ENCODE measurements around the gene NRXN3.
"Not testable (repeated sequence)": the region's sequence is repeated elsewhere in the genome, so short reads cannot be mapped to it uniquely, and the experiment has no call there.

Gene NRXN3

GRCh38 chr14:78566859-78567172, 396.6 kb downstream of the NRXN3 start:
- H3K27ac ChIP-seq (ENCODE audit: insufficient read depth, low read length, poor library complexity, severe bottlenecking) = no peak overlapping the region
- H3K4me1 ChIP-seq (ENCODE audit: control insufficient read depth, insufficient read depth, low read length, poor library complexity, severe bottlenecking) = peaks cover 2% of the 10 kb centered on the region
- H3K36me3 ChIP-seq (ENCODE audit: control insufficient read depth, insufficient read depth, low read length) = no peaks in the 10 kb centered on the region
- H3K27me3 ChIP-seq (replicated peaks; ENCODE audit: control insufficient read depth, insufficient read depth, low read length, poor library complexity, severe bottlenecking) = no peaks in the 10 kb centered on the region
- no peak overlapping the region for H3K4me3 ChIP-seq (ENCODE audit: insufficient read depth, low read depth, low read length, poor library complexity, severe bottlenecking)
- no peak for DNase-seq
- H3K9me3 ChIP-seq (ENCODE audit: control insufficient read depth, low read length) = no peaks in the 10 kb centered on the region

- no peak overlapping the region for H3K27ac ChIP-seq (ENCODE audit: insufficient read depth, low read length, poor library complexity, severe bottlenecking)
- H3K36me3 ChIP-seq (ENCODE audit: control insufficient read depth, insufficient read depth, low read length) = no peaks in the 10 kb centered on the region
- H3K27me3 ChIP-seq (replicated peaks; ENCODE audit: control insufficient read depth, insufficient read depth, low read length, poor library complexity, severe bottlenecking) = no peaks in the 10 kb centered on the region
- no peaks in the 10 kb centered on the region for H3K9me3 ChIP-seq (ENCODE audit: control insufficient read depth, low read length)
- no peak overlapping the region for H3K4me3 ChIP-seq (ENCODE audit: insufficient read depth, low read depth, low read length, poor library complexity, severe bottlenecking)
- peaks cover 2% of the 10 kb centered on the region for H3K4me1 ChIP-seq (ENCODE audit: control insufficient read depth, insufficient read depth, low read length, poor library complexity, severe bottlenecking)
- no peak for DNase-seq
Measured at GRCh38 chr14:78567343-78567742, 397.2 kb downstream of the NRXN3 start.

- not testable (repeated sequence) for H3K36me3 ChIP-seq (ENCODE audit: control insufficient read depth, insufficient read depth, low read length); H3K9me3 ChIP-seq (ENCODE audit: control insufficient read depth, low read length); DNase-seq; H3K4me1 ChIP-seq (ENCODE audit: control insufficient read depth, insufficient read depth, low read length, poor library complexity, severe bottlenecking); H3K27me3 ChIP-seq (replicated peaks; ENCODE audit: control insufficient read depth, insufficient read depth, low read length, poor library complexity, severe bottlenecking); H3K27ac ChIP-seq (ENCODE audit: insufficient read depth, low read length, poor library complexity, severe bottlenecking); H3K4me3 ChIP-seq (ENCODE audit: insufficient read depth, low read depth, low read length, poor library complexity, severe bottlenecking)
Measured at GRCh38 chr14:78573736-78574135, 403.6 kb downstream of the NRXN3 start.

- Histone ChIP-seq H3K27me3 (replicated peaks; ENCODE audit: control insufficient read depth, insufficient read depth, low read length, poor library complexity, severe bottlenecking) (no peaks in the 10 kb centered on the region), H3K36me3 (ENCODE audit: control insufficient read depth, insufficient read depth, low read length) (no peaks in the 10 kb centered on the region), H3K4me1 (ENCODE audit: control insufficient read depth, insufficient read depth, low read length, poor library complexity, severe bottlenecking) (no peaks in the 10 kb centered on the region), H3K4me3 (ENCODE audit: insufficient read depth, low read depth, low read length, poor library complexity, severe bottlenecking) (no peak overlapping the region), H3K9me3 (ENCODE audit: control insufficient read depth, low read length) (peaks cover 4% of the 10 kb centered on the region), H3K27ac (ENCODE audit: insufficient read depth, low read length, poor library complexity, severe bottlenecking) (no peak overlapping the region)
- DNase-seq = no peak
Measured at GRCh38 chr14:78576437-78577166, 406.4 kb downstream of the NRXN3 start.

- H3K4me3 ChIP-seq (ENCODE audit: insufficient read depth, low read depth, low read length, poor library complexity, severe bottlenecking) = no peak overlapping the region
- no peaks in the 10 kb centered on the region for H3K27me3 ChIP-seq (replicated peaks; ENCODE audit: control insufficient read depth, insufficient read depth, low read length, poor library complexity, severe bottlenecking)
- no peak for DNase-seq
- H3K9me3 ChIP-seq (ENCODE audit: control insufficient read depth, low read length) = no peaks in the 10 kb centered on the region
- H3K27ac ChIP-seq (ENCODE audit: insufficient read depth, low read length, poor library complexity, severe bottlenecking) = no peak overlapping the region
- H3K4me1 ChIP-seq (ENCODE audit: control insufficient read depth, insufficient read depth, low read length, poor library complexity, severe bottlenecking) = no peaks in the 10 kb centered on the region
- no peaks in the 10 kb centered on the region for H3K36me3 ChIP-seq (ENCODE audit: control insufficient read depth, insufficient read depth, low read length)
Measured at GRCh38 chr14:78581229-78581628, 411.1 kb downstream of the NRXN3 start.

GRCh38 chr14:78586681-78587080, 416.5 kb downstream of the NRXN3 start:
- Histone ChIP-seq H3K4me1 (ENCODE audit: control insufficient read depth, insufficient read depth, low read length, poor library complexity, severe bottlenecking) (no peaks in the 10 kb centered on the region), H3K36me3 (ENCODE audit: control insufficient read depth, insufficient read depth, low read length) (no peaks in the 10 kb centered on the region), H3K27me3 (replicated peaks; ENCODE audit: control insufficient read depth, insufficient read depth, low read length, poor library complexity, severe bottlenecking) (no peaks in the 10 kb centered on the region), H3K9me3 (ENCODE audit: control insufficient read depth, low read length) (no peaks in the 10 kb centered on the region), H3K27ac (ENCODE audit: insufficient read depth, low read length, poor library complexity, severe bottlenecking) (no peak overlapping the region), H3K4me3 (ENCODE audit: insufficient read depth, low read depth, low read length, poor library complexity, severe bottlenecking) (no peak overlapping the region)
- DNase-seq = no peak

- Histone ChIP-seq H3K4me3 (ENCODE audit: insufficient read depth, low read depth, low read length, poor library complexity, severe bottlenecking) (no peak overlapping the region), H3K27ac (ENCODE audit: insufficient read depth, low read length, poor library complexity, severe bottlenecking) (no peak overlapping the region), H3K27me3 (replicated peaks; ENCODE audit: control insufficient read depth, insufficient read depth, low read length, poor library complexity, severe bottlenecking) (no peaks in the 10 kb centered on the region), H3K9me3 (ENCODE audit: control insufficient read depth, low read length) (no peaks in the 10 kb centered on the region), H3K4me1 (ENCODE audit: control insufficient read depth, insufficient read depth, low read length, poor library complexity, severe bottlenecking) (no peaks in the 10 kb centered on the region), H3K36me3 (ENCODE audit: control insufficient read depth, insufficient read depth, low read length) (no peaks in the 10 kb centered on the region)
- DNase-seq = no peak
Measured at GRCh38 chr14:78588906-78589305, 418.7 kb downstream of the NRXN3 start.

GRCh38 chr14:78592616-78593219, 422.5 kb downstream of the NRXN3 start:
- Histone ChIP-seq H3K27me3 (replicated peaks; ENCODE audit: control insufficient read depth, insufficient read depth, low read length, poor library complexity, severe bottlenecking) (peaks cover 3% of the 10 kb centered on the region), H3K4me1 (ENCODE audit: control insufficient read depth, insufficient read depth, low read length, poor library complexity, severe bottlenecking) (no peaks in the 10 kb centered on the region), H3K36me3 (ENCODE audit: control insufficient read depth, insufficient read depth, low read length) (no peaks in the 10 kb centered on the region), H3K4me3 (ENCODE audit: insufficient read depth, low read depth, low read length, poor library complexity, severe bottlenecking) (no peak overlapping the region), H3K27ac (ENCODE audit: insufficient read depth, low read length, poor library complexity, severe bottlenecking) (no peak overlapping the region), H3K9me3 (ENCODE audit: control insufficient read depth, low read length) (no peaks in the 10 kb centered on the region)
- DNase-seq = no peak

GRCh38 chr14:78593949-78594348, 423.8 kb downstream of the NRXN3 start:
- no peak for DNase-seq
- Histone ChIP-seq H3K4me3 (ENCODE audit: insufficient read depth, low read depth, low read length, poor library complexity, severe bottlenecking) (no peak overlapping the region), H3K4me1 (ENCODE audit: control insufficient read depth, insufficient read depth, low read length, poor library complexity, severe bottlenecking) (no peaks in the 10 kb centered on the region), H3K27me3 (replicated peaks; ENCODE audit: control insufficient read depth, insufficient read depth, low read length, poor library complexity, severe bottlenecking) (peaks cover 3% of the 10 kb centered on the region), H3K9me3 (ENCODE audit: control insufficient read depth, low read length) (no peaks in the 10 kb centered on the region), H3K27ac (ENCODE audit: insufficient read depth, low read length, poor library complexity, severe bottlenecking) (no peak overlapping the region), H3K36me3 (ENCODE audit: control insufficient read depth, insufficient read depth, low read length) (no peaks in the 10 kb centered on the region)

- H3K27ac ChIP-seq (ENCODE audit: insufficient read depth, low read length, poor library complexity, severe bottlenecking) = no peak overlapping the region
- no peak overlapping the region for H3K4me3 ChIP-seq (ENCODE audit: insufficient read depth, low read depth, low read length, poor library complexity, severe bottlenecking)
- peaks cover 3% of the 10 kb centered on the region for H3K27me3 ChIP-seq (replicated peaks; ENCODE audit: control insufficient read depth, insufficient read depth, low read length, poor library complexity, severe bottlenecking)
- no peaks in the 10 kb centered on the region for H3K36me3 ChIP-seq (ENCODE audit: control insufficient read depth, insufficient read depth, low read length)
- DNase-seq = no peak
- H3K4me1 ChIP-seq (ENCODE audit: control insufficient read depth, insufficient read depth, low read length, poor library complexity, severe bottlenecking) = no peaks in the 10 kb centered on the region
- no peaks in the 10 kb centered on the region for H3K9me3 ChIP-seq (ENCODE audit: control insufficient read depth, low read length)
Measured at GRCh38 chr14:78595797-78596196, 425.6 kb downstream of the NRXN3 start.

All from effector memory CD4-positive, alpha-beta T cell (primary cell).